Ascending aorta (tissue), 2 donors: ENCODE results near the gene RUNDC3A. TPM values are rescaled to one million over a fixed set of nuclear protein-coding genes. Genes with fewer than 3 reads are reported as not detected.

ENCODE experiments used
- DNase-seq, 2 donors: peaks; one replicate each; pipeline ENCODE4 v3.0.0-alpha.2; 2019; ENCODE audit warnings: low spot score in 2 of 2
- H3K27ac ChIP-seq, 2 donors: fragments of 200-600 bp; sonication (generic); one replicate each; pipeline ENCODE4 v1.5.1; 2016 to 2017; ENCODE audit warnings: mild to moderate bottlenecking in 1 of 2
- H3K27me3 ChIP-seq: fragments of 200-600 bp; sonication (generic); one replicate; pipeline ENCODE4 v1.5.1; 2017
- H3K36me3 ChIP-seq, 2 donors: fragments of 200-600 bp; sonication (generic); one replicate each; pipeline ENCODE4 v1.5.1; 2016
- H3K4me1 ChIP-seq, 2 donors: fragments of 200-600 bp; sonication (generic); one replicate each; pipeline ENCODE4 v1.5.1; 2016 to 2017; ENCODE audit warnings: mild to moderate bottlenecking in 1 of 2
- H3K4me3 ChIP-seq, 2 donors: fragments of 200-600 bp; sonication (generic); one replicate each; pipeline ENCODE4 v1.5.1; 2016 to 2017; ENCODE audit warnings: mild to moderate bottlenecking in 1 of 2
- H3K9me3 ChIP-seq, 2 donors: fragments of 200-600 bp; sonication (generic); one replicate each; pipeline ENCODE4 v1.5.1; 2016
- CTCF ChIP-seq, 3 experiments: fragments of 200-600 bp in 2 of 3; fragments of 450-650 bp in 1 of 3; sonication (generic) in 2 of 3; IDR thresholded peaks; one replicate each; pipeline ENCODE4 v1.5.1; 2016 to 2019; ENCODE audit warnings: antibody characterized with exemption in 3 of 3, mild to moderate bottlenecking in 1 of 3, moderate library complexity in 1 of 3
- intact Hi-C: fragments of 100-400 bp; cut with DNase I; formaldehyde crosslinking; loops from one replicate; pipeline ENCODE4 v1.15.1; 2023
- total RNA-seq: library from RNA; depleted of rRNA; stranded (reverse); fragments of >200 nt; gene quantifications from one replicate; pipeline ENCODE4 v1.1.0, GENCODE V29; 2016

RUNDC3A gene
- total RNA-seq, 1 donor from 2014 or later: not detected

- Histone ChIP-seq H3K27me3 (peaks cover 14% of the 10 kb centered on the region), H3K9me3 (no peaks in the 10 kb centered on the region), H3K36me3 (peaks cover 18 to 19% of the 10 kb centered on the region in 2 donors), H3K4me1 (peaks cover 4 to 9% of the 10 kb centered on the region in 2 donors), H3K4me3 (no peak overlapping the region), H3K27ac (no peak overlapping the region)
- TF ChIP-seq CTCF (IDR thresholded peaks at IDR 0.05): no peak
- intact Hi-C loops: no loop called here
- DNase-seq: no peak
These were observed 7.6 kb downstream of the RUNDC3A start for GRCh38 chr17:44315760-44316731.

- Histone ChIP-seq H3K4me3 (no peak overlapping the region), H3K36me3 (peaks cover 28 to 30% of the 10 kb centered on the region in 2 donors), H3K4me1 (peaks cover 4 to 9% of the 10 kb centered on the region in 2 donors), H3K27ac (no peak overlapping the region), H3K9me3 (no peaks in the 10 kb centered on the region), H3K27me3 (peaks cover 14% of the 10 kb centered on the region)
- no peak for DNase-seq
- intact Hi-C loops: no loop called here
- TF ChIP-seq CTCF (IDR thresholded peaks at IDR 0.05): no peak
These were observed 9.1 kb downstream of the RUNDC3A start for GRCh38 chr17:44317545-44317944.

- H3K27me3 ChIP-seq: peaks cover 14% of the 10 kb centered on the region
- no peak overlapping the region for H3K27ac ChIP-seq
- TF ChIP-seq CTCF (IDR thresholded peaks at IDR 0.05): no peak
- H3K4me1 ChIP-seq: peaks cover 4 to 11% of the 10 kb centered on the region in 2 donors
- H3K9me3 ChIP-seq: no peaks in the 10 kb centered on the region
- H3K36me3 ChIP-seq: peaks cover 28 to 30% of the 10 kb centered on the region in 2 donors
- no peak for DNase-seq
- H3K4me3 ChIP-seq: no peak overlapping the region
- intact Hi-C loops: no loop called here
These were observed 9.9 kb downstream of the RUNDC3A start for GRCh38 chr17:44318077-44318892.

- Histone ChIP-seq H3K36me3 (peaks cover 28 to 30% of the 10 kb centered on the region in 2 donors), H3K27me3 (peaks cover 14% of the 10 kb centered on the region), H3K4me3 (no peak overlapping the region), H3K9me3 (no peaks in the 10 kb centered on the region), H3K27ac (no peak overlapping the region), H3K4me1 (peaks cover 8 to 15% of the 10 kb centered on the region in 2 donors)
- DNase-seq: no peak
- intact Hi-C loops: loop anchor here (10.0 kb wide), 1 partner anchor 415 kb away; the partner anchor contains the start of gene MPP2
- TF ChIP-seq CTCF (IDR thresholded peaks at IDR 0.05): no peak
These were observed 11.7 kb downstream of the RUNDC3A start for GRCh38 chr17:44320066-44320465.

- Histone ChIP-seq H3K9me3 (no peaks in the 10 kb centered on the region), H3K4me1 (peaks cover 7 to 17% of the 10 kb centered on the region in 2 donors), H3K36me3 (peaks cover 28 to 30% of the 10 kb centered on the region in 2 donors), H3K27me3 (peaks cover 2% of the 10 kb centered on the region), H3K27ac (no peak overlapping the region), H3K4me3 (no peak overlapping the region)
- intact Hi-C loops: loop anchor here (10.0 kb wide), 1 partner anchor 417 kb away; the partner anchor contains the start of gene MPP2
- TF ChIP-seq CTCF (IDR thresholded peaks at IDR 0.05): no peak
- DNase-seq: no peak
These were observed 13.1 kb downstream of the RUNDC3A start for GRCh38 chr17:44321246-44322120.
